ENCODE measurements around the gene PASK. TPM values are rescaled to one million over a fixed set of nuclear protein-coding genes. Genes with fewer than 3 reads are reported as not detected.

The PASK gene
- total RNA-seq, 4 donors from 2014 or later: 4.1 to 8.1 (median 5.9) TPM

- DNase-seq (ENCODE audit: low spot score in 2 of 2): no peak
- TF ChIP-seq POLR2A (IDR thresholded peaks at IDR 0.05) (no peak), EP300 (IDR thresholded peaks at IDR 0.05) (no peak), CTCF (IDR thresholded peaks at IDR 0.05) (no peak)
- no peak overlapping the region for H3K4me3 ChIP-seq
- no peaks in the 10 kb centered on the region for H3K27me3 ChIP-seq
- H3K9me3 ChIP-seq: peaks cover 0 to 19% (median 3%) of the 10 kb centered on the region in 4 donors
- no peaks in the 10 kb centered on the region for H3K4me1 ChIP-seq
- WGBS, 2 donors: 93 to 94% methylated on average over 13 to 15 of the region's 15 CpGs
- H3K27ac ChIP-seq: no peak overlapping the region
- peaks cover 0 to 99% (median 36%) of the 10 kb centered on the region in 3 donors for H3K36me3 ChIP-seq
These were observed 19.1 kb upstream of the PASK start for GRCh38 chr2:241168366-241168765.

- no peaks in the 10 kb centered on the region for H3K27me3 ChIP-seq
- no peak for DNase-seq (ENCODE audit: low spot score in 2 of 2)
- WGBS, 2 donors: 53 to 60% methylated on average over 3 of the region's 3 CpGs
- no peak overlapping the region for H3K4me3 ChIP-seq
- TF ChIP-seq EP300 (IDR thresholded peaks at IDR 0.05) (no peak), CTCF (IDR thresholded peaks at IDR 0.05) (no peak), POLR2A (IDR thresholded peaks at IDR 0.05) (no peak)
- peaks cover 0 to 94% (median 20%) of the 10 kb centered on the region in 3 donors for H3K36me3 ChIP-seq
- H3K4me1 ChIP-seq: peaks cover 0 to 10% (median 0%) of the 10 kb centered on the region in 4 donors
- no peak overlapping the region for H3K27ac ChIP-seq
- no peaks in the 10 kb centered on the region for H3K9me3 ChIP-seq
These were observed 14.4 kb upstream of the PASK start for GRCh38 chr2:241163601-241164118.

- peak in 1 of 2 donors; percentile 46 for TF ChIP-seq EP300 (IDR thresholded peaks at IDR 0.05)
- TF ChIP-seq CTCF (IDR thresholded peaks at IDR 0.05): no peak
- TF ChIP-seq POLR2A (IDR thresholded peaks at IDR 0.05): no peak
- peaks cover 0 to 95% (median 13%) of the 10 kb centered on the region in 3 donors for H3K36me3 ChIP-seq
- 46 to 49% methylated on average over 9 of the region's 9 CpGs for WGBS, 2 donors
- H3K4me1 ChIP-seq: peaks cover 0 to 10% (median 0%) of the 10 kb centered on the region in 4 donors
- H3K9me3 ChIP-seq: no peaks in the 10 kb centered on the region
- H3K27ac ChIP-seq: peak overlapping the region in 2 of 4 donors; percentile 50 to 58
- H3K4me3 ChIP-seq: no peak overlapping the region
- DNase-seq (ENCODE audit: low spot score in 2 of 2): peak; percentile 59 to 63
- no peaks in the 10 kb centered on the region for H3K27me3 ChIP-seq
These were observed 12.5 kb upstream of the PASK start for GRCh38 chr2:241161646-241162281.

- H3K9me3 ChIP-seq: no peaks in the 10 kb centered on the region
- H3K36me3 ChIP-seq: peaks cover 0 to 92% (median 1%) of the 10 kb centered on the region in 3 donors
- WGBS, 2 donors: 88 to 89% methylated on average over 7 of the region's 7 CpGs
- no peak overlapping the region for H3K4me3 ChIP-seq
- DNase-seq (ENCODE audit: low spot score in 2 of 2): no peak
- no peaks in the 10 kb centered on the region for H3K27me3 ChIP-seq
- no peak overlapping the region for H3K27ac ChIP-seq
- TF ChIP-seq EP300 (IDR thresholded peaks at IDR 0.05) (no peak), POLR2A (IDR thresholded peaks at IDR 0.05) (no peak), CTCF (IDR thresholded peaks at IDR 0.05) (no peak)
- peaks cover 0 to 10% (median 0%) of the 10 kb centered on the region in 4 donors for H3K4me1 ChIP-seq
These were observed 11.0 kb upstream of the PASK start for GRCh38 chr2:241160318-241160717.

- WGBS, 2 donors: 94 to 95% methylated on average over 5 of the region's 5 CpGs
- TF ChIP-seq EP300 (IDR thresholded peaks at IDR 0.05) (no peak), CTCF (IDR thresholded peaks at IDR 0.05) (no peak), POLR2A (IDR thresholded peaks at IDR 0.05) (no peak)
- no peaks in the 10 kb centered on the region for H3K9me3 ChIP-seq
These were observed 9.8 kb upstream of the PASK start for GRCh38 chr2:241159116-241159515.

More at GRCh38 chr2:241159116-241159515, 9.8 kb upstream of the PASK start:
- no peak for DNase-seq (ENCODE audit: low spot score in 2 of 2)
- Histone ChIP-seq H3K4me1 (peaks cover 0 to 10% (median 0%) of the 10 kb centered on the region in 4 donors), H3K4me3 (no peak overlapping the region), H3K27ac (no peak overlapping the region), H3K36me3 (peaks cover 0 to 92% (median 0%) of the 10 kb centered on the region in 3 donors), H3K27me3 (no peaks in the 10 kb centered on the region)

All from tibial nerve (tissue), 4 donors.